Measurements from ENCODE around the gene POLR2J. TPM values are rescaled to one million over a fixed set of nuclear protein-coding genes. Genes with fewer than 3 reads are reported as not detected.
"Not testable (repeated sequence)": the region's sequence is repeated elsewhere in the genome, so short reads cannot be mapped to it uniquely, and the experiment has no call there.

POLR2J gene
- total RNA-seq, 4 donors from 2014 or later: 9.3 to 19.2 (median 15.9) TPM

DNA sequence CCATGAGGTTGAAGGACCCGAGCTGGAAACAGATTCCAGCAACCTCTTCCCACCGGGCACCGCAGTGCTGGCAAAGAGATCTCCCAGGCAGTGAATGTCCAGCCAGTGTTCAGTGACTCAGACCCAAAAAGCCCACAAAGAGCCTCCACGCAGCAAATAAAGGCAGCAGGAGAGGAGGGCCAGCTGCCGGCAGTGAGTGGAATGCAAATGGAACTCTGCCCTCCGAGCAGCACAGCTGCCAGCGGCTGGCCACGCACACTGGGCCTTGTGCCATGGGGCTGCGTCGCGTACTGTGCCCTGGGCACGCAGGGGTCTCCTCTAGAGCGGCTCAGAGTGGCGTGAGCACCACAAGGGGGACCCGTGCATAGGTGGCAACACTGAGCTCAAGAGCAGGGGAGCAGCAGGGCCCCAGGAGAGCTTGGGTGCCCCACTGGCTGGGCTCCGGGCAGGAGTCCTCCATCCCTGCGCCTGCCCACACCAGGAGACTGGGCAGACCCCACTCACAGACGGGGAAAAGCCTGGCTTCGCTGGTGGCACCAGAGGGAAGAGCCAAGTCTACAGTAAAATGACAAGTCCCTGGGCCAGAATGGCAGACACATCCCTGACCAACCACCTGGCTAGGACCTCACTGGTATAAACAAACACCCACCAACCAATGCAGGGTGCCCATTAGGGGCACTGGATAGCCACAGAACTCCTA is 3.8 kb downstream of the POLR2J start:
- WGBS, 2 donors: 81% methylated on average over 8 to 10 of the region's 19 CpGs
- H3K4me3 ChIP-seq (ENCODE audit: low read depth, poor library complexity, severe bottlenecking); intact Hi-C loops (cut with DNase I; ENCODE audit: low total_unique reads): not testable (repeated sequence)
- peak in 1 of 2 donors; percentile 66 for DNase-seq (ENCODE audit: low spot score in 2 of 2)

DNA sequence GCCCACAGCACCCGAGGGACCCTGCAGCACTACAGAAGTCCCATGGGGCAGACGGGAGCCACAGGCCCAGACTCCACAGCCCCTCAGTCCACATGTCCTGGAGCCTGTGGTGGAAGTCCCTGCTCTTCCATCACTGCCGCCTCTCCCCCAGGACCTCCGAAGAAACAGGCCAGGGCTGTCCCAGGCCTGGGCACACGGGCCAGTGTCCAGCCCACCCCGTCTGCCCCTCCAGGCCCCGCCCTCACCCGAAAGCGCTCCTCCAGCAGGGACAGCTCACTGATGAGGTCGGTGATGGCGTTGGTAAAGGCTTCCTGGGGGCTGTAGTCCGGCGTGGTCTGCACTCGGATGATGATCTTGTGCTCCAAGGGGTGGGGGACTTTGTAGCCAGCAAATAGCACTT is 4.6 kb downstream of the POLR2J start:
- intact Hi-C loops (cut with DNase I; ENCODE audit: low total_unique reads); H3K4me3 ChIP-seq (ENCODE audit: low read depth, poor library complexity, severe bottlenecking): not testable (repeated sequence)
- DNase-seq (ENCODE audit: low spot score in 2 of 2): peak in 1 of 2 donors; percentile 74
- WGBS, 2 donors: no CpG with 5 or more reads among the region's 14 CpGs

DNA sequence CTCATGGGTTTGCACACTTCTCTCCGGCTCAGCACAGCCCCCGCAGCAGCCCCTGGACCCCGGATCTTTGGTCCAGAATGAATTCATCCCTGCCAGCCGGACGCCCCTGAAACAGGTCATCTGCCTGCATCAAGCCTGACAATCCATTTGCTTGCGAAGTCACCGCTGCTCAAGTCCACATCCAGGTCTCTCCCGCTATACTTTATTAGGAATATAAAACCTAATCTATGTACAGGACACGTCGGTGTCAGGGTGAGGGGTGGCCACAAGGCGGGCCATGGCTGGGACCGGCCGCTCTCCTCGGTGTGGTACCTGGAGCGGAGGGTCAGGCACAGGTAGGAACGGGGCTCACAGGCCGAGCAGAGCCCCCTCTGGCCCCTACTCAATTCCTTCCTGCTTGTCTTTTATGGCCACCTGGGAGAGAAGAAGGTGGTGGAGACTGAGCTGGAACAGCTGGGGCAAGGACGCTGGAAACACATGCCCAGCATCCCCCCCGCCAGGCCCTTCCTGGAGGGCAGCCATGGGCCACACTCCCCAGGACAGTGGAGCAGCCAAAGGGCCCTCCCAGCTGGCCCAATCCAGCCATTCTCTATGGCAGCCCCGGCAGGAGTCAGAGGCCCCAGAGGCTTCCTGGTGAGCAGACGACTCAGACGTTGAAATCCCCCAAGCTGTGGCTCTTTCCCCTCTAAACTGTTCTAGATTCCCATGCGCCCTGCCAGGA is 5.3 kb downstream of the POLR2J start:
- intact Hi-C loops (cut with DNase I; ENCODE audit: low total_unique reads): no loop called here
- no peak for TF ChIP-seq POLR2A (IDR thresholded peaks at IDR 0.05)
- TF ChIP-seq, protein P1, sequence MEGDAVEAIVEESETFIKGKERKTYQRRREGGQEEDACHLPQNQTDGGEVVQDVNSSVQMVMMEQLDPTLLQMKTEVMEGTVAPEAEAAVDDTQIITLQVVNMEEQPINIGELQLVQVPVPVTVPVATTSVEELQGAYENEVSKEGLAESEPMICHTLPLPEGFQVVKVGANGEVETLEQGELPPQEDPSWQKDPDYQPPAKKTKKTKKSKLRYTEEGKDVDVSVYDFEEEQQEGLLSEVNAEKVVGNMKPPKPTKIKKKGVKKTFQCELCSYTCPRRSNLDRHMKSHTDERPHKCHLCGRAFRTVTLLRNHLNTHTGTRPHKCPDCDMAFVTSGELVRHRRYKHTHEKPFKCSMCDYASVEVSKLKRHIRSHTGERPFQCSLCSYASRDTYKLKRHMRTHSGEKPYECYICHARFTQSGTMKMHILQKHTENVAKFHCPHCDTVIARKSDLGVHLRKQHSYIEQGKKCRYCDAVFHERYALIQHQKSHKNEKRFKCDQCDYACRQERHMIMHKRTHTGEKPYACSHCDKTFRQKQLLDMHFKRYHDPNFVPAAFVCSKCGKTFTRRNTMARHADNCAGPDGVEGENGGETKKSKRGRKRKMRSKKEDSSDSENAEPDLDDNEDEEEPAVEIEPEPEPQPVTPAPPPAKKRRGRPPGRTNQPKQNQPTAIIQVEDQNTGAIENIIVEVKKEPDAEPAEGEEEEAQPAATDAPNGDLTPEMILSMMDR (IDR thresholded peaks at IDR 0.05): no peak
- WGBS, 2 donors: 79% methylated on average over 22 to 23 of the region's 23 CpGs

DNA sequence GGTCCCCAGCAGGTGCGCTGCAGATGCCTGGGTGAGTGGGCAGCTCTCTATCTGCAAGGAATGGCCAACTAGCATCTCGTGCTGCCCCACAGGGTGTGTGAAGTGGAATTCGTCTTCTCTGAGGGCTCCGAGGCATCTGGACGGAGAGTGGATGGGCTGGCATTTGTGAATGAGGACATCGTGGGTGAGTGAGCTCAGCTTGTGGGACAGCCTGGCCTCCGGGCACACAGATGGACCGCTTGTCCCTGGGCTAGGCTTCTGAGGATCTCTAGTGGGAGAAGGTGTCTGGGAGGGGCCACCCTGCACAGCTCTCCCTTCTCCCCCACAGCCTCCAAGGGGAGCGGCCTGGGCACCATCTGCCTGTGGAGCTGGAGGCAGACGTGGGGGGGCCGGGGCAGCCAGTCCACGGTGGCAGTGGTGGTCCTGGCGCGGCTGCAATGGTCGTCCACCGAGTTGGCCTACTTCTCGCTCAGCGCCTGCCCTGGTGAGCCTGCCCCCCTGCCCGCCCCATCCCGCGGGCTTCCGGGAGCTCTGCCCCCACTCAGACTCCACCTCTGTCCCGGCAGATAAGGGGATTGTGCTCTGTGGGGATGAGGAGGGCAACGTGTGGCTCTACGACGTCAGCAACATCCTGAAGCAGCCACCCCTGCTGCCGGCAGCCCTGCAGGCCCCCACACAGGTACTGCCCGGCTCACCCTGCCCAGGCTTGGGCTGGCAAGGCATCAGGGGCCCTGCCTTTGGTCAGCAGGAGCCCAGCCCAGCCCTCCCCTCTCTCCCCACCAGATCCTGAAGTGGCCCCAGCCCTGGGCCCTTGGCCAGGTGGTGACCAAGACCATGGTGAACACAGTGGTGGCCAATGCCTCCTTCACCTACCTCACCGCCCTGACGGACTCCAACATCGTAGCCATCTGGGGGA is 6.3 kb downstream of the POLR2J start:
- intact Hi-C loops (cut with DNase I; ENCODE audit: low total_unique reads): no loop called here
- DNase-seq (ENCODE audit: low spot score in 2 of 2): no peak
- WGBS, 2 donors: 74 to 81% methylated on average over 28 to 30 of the region's 31 CpGs
- H3K4me3 ChIP-seq (ENCODE audit: low read depth, poor library complexity, severe bottlenecking): no peak overlapping the region
- TF ChIP-seq, protein P1 (IDR thresholded peaks at IDR 0.05): no peak

More for the DNA sequence above, 5.3 kb downstream of the POLR2J start:
- DNase-seq (ENCODE audit: low spot score in 2 of 2): peak in 1 of 2 donors; percentile 77
- H3K4me3 ChIP-seq (ENCODE audit: low read depth, poor library complexity, severe bottlenecking): no peak overlapping the region

DNA sequence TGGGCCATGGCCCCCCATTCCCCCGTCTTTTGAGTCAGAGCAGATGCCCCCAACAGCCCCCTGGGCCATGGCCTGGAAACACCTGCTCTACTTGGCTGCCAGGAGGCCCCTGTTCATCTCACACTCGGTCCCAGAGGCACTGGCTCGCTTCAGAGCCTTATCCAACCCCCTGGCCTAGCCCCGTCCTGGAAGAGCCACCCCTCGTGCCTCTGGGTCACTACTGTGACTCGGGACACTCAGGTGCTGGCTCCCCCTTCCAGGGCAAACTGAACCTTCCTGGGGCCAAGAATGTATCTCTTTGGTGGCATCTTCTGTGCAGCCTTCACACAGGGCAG is 7.0 kb downstream of the POLR2J start:
- TF ChIP-seq, protein P1 (IDR thresholded peaks at IDR 0.05): no peak
- intact Hi-C loops (cut with DNase I; ENCODE audit: low total_unique reads): no loop called here
- no peak for DNase-seq (ENCODE audit: low spot score in 2 of 2)
- WGBS, 2 donors: 74 to 79% methylated on average over 6 of the region's 6 CpGs
- H3K4me3 ChIP-seq (ENCODE audit: low read depth, poor library complexity, severe bottlenecking): no peak overlapping the region

DNA sequence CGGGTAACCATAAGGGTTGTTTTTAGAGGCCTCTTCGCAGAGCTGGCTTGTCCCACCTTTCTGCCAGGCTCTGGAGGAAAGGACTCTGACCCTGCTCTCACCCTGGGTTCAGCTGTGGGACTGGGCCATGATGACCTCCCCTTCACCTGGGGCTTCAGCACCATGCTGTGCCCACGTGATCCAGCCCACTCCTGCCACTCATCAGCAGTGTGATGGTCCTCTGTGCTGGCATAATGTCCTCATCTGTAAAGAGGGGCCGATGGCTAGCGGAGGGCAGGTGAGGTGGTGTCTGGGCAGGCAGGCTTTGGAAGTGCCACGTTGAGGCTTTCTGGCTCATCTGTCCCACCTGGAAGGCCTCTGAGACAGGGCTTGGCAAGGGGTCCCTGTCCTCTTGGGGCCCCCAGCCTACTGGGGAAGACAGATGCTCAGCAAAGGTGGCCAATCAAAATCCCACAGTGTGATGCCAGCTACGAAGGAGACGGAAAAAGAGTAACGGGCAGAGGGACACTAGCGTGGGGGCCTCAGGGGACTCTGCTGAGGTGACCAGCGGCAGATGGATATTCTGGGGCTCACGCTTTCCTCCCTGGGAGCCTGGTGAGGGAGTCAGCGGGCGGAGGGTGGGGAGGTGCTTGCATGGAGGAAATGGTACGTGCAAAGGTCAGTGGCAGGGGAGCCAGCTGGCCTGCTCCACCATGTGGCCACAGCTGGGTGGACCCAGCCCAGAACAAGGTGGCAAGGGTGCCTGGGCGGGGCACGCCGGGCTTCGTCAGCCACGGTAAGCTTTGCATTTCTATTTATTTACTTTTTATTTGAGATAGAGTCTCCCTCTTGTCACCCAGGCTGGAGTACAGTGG is 8.5 kb downstream of the POLR2J start:
- TF ChIP-seq, protein P1 (IDR thresholded peaks at IDR 0.05): no peak
- no peak for TF ChIP-seq POLR2A (IDR thresholded peaks at IDR 0.05)
- no peak for DNase-seq (ENCODE audit: low spot score in 2 of 2)
- no peak overlapping the region for H3K4me3 ChIP-seq (ENCODE audit: low read depth, poor library complexity, severe bottlenecking)
- 82 to 84% methylated on average over 18 to 20 of the region's 20 CpGs for WGBS, 2 donors
- intact Hi-C loops (cut with DNase I; ENCODE audit: low total_unique reads): no loop called here
